CD4-positive, alpha-beta T cell treated with Interleukin-4 for 4 hours (primary cell): ENCODE data around the gene PPP2R2D.
"Not testable (repeated sequence)": the region's sequence is repeated elsewhere in the genome, so short reads cannot be mapped to it uniquely, and the experiment has no call there.

Source experiments
- DNase-seq: peaks from one replicate; pipeline ENCODE4 v3.0.0-alpha.2; 2020

The PPP2R2D gene

GRCh38 chr10:131979336-131979735 lies 78.5 kb downstream of the PPP2R2D start:
- no peak for DNase-seq

GRCh38 chr10:131979821-131980270 lies 79.0 kb downstream of the PPP2R2D start:
- no peak for DNase-seq

GRCh38 chr10:131980321-131980720 lies 79.5 kb downstream of the PPP2R2D start:
- DNase-seq: no peak

- DNase-seq: no peak
These were observed 80.1 kb downstream of the PPP2R2D start for GRCh38 chr10:131980761-131981428.

- peak; percentile 93 for DNase-seq
These were observed 80.8 kb downstream of the PPP2R2D start, which contains the start of gene BNIP3 for GRCh38 chr10:131981429-131982184. TSS of gene BNIP3 (minus strand) at chr10:131981923. CDS start at chr10:131981806, 117 bp downstream.

GRCh38 chr10:131982185-131982756 lies 81.5 kb downstream of the PPP2R2D start:
- no peak for DNase-seq

GRCh38 chr10:131982796-131983195 lies 82.0 kb downstream of the PPP2R2D start:
- no peak for DNase-seq

GRCh38 chr10:131983780-131984179 lies 83.0 kb downstream of the PPP2R2D start:
- no peak for DNase-seq

GRCh38 chr10:131986851-131987250 lies 86.0 kb downstream of the PPP2R2D start:
- DNase-seq: not testable (repeated sequence)

GRCh38 chr10:131987301-131987700 lies 86.5 kb downstream of the PPP2R2D start:
- not testable (repeated sequence) for DNase-seq

GRCh38 chr10:131987786-131988185 lies 87.0 kb downstream of the PPP2R2D start:
- not testable (repeated sequence) for DNase-seq

GRCh38 chr10:131991726-131992125 lies 90.9 kb downstream of the PPP2R2D start:
- no peak for DNase-seq

GRCh38 chr10:131993275-131993674 lies 92.5 kb downstream of the PPP2R2D start:
- no peak for DNase-seq

GRCh38 chr10:131994435-131994834 lies 93.6 kb downstream of the PPP2R2D start:
- DNase-seq: no peak

GRCh38 chr10:131996466-131997365 lies 95.9 kb downstream of the PPP2R2D start:
- DNase-seq: no peak

GRCh38 chr10:131997366-131998049 lies 96.7 kb downstream of the PPP2R2D start:
- DNase-seq: no peak

GRCh38 chr10:131998050-131998844 lies 97.4 kb downstream of the PPP2R2D start:
- no peak for DNase-seq

- DNase-seq: no peak
These were observed 98.3 kb downstream of the PPP2R2D start for GRCh38 chr10:131998845-131999681.

- DNase-seq: peak; percentile 22
These were observed 100.6 kb downstream of the PPP2R2D start for GRCh38 chr10:132001238-132001972.

- DNase-seq: no peak
These were observed 101.2 kb downstream of the PPP2R2D start for GRCh38 chr10:132002004-132002403.
